Uterus (tissue), 2 donors: ENCODE data around the gene JMJD6.

Experiments
- CTCF ChIP-seq, 4 experiments: fragments of 200-600 bp in 2 of 4; fragments of 450-650 bp in 2 of 4; sonication (generic) in 2 of 4; IDR thresholded peaks; one replicate each; pipeline ENCODE4 v1.5.1; 2016 to 2019; ENCODE audit warnings: antibody characterized with exemption in 4 of 4, mild to moderate bottlenecking in 2 of 4, moderate library complexity in 1 of 4
- POLR2A ChIP-seq, 2 donors: fragments of 450-650 bp; IDR thresholded peaks; one replicate each; pipeline ENCODE4 v1.6.1; 2016; ENCODE audit warnings: antibody characterized with exemption in 2 of 2, mild to moderate bottlenecking in 1 of 2, moderate library complexity in 1 of 2

DNA sequence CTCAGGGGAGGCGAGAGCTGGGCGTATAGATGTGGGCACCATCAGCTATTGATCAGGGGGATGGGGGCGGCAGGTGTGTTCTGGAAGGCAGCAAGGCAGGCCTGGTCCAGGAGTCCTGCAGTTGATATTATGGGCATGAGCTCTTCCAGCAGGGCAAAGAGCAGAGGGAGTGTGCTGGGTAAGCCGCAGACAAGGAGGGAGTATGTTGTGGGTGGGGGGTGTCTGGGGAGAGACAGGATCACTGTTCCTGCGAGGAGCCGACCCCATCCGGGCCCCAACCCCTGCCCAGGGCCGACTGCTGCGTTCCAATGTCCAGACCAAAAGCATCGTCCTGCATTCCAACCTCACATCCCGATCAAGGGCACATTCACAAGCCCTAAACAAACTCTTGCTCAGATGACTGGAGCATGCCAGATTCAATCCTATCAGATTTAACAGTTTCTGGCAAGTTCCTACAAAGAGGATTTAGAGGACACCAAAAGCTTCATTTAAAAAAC is 24.9 kb downstream of the JMJD6 start:
- TF ChIP-seq CTCF (IDR thresholded peaks at IDR 0.05) (no peak), POLR2A (IDR thresholded peaks at IDR 0.05) (no peak)
